Measurements from ENCODE around the gene RGS3. TPM values are rescaled to one million over a fixed set of nuclear protein-coding genes. Genes with fewer than 3 reads are reported as not detected.

Gene RGS3
- total and polyA plus RNA-seq, 10 of the 15 experiments (the other 5 are each of a cell fraction or from before 2014, with no cell fraction given) = 2.9 to 138 (median 28.8) TPM

DNA sequence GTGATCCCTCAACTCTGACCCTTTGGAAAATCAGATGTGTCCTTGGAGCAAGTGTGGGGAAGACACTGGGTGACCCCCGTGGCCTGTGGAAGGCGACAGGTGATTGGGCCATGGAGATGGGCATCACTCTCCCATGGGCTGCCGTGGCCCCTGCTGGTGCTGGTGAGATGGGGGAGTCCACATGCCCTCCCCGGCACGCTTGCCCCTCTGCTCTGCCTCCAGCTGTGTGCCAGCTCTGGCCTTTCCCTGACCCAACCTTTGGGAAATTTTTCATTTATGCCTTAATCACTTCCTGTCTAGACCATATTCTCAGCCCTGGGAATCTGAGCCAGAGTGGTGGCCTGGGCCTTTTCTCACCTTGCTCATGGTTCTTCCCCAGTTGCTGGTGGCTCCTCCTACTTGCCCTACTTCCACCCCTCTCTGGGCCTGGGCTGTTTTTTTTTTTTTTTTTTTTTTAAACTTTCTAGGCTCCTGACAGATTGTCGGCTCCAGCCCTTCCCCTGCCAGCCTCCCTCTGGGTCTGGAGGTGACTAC lies 56.6 kb downstream of the RGS3 start:
- no TSS peak for BruUV-seq (replicated peaks)
- FAIRE-seq = peak; percentile 68
- Histone ChIP-seq H3K4me2 (ENCODE audit: control insufficient read depth, insufficient read depth) (peak overlapping the region; percentile 100), H4K20me1 (ENCODE audit: control insufficient read depth, insufficient read depth) (no peaks in the 10 kb centered on the region; the same call in 1 of the 2 replicates), H3K27me3 (replicated peaks in 1 of 2; ENCODE audit: control insufficient read depth in 2 of 2, insufficient read depth in 2 of 2, low read length in 1 of 2) (no peaks in the 10 kb centered on the region), H2AFZ (ENCODE audit: control insufficient read depth, low read depth, low read length) (no peak overlapping the region), H3K4me1 (ENCODE audit: control insufficient read depth, insufficient read depth, low read length) (peaks cover 48% of the 10 kb centered on the region), H3K9ac (ENCODE audit: control insufficient read depth, insufficient read depth, low read length) (peak overlapping the region; percentile 79), H3K27ac (ENCODE audit: control insufficient read depth, insufficient read depth) (peak overlapping the region; percentile 78), H3K9me3 (replicated peaks; ENCODE audit: control insufficient read depth, insufficient read depth, low read length) (no peaks in the 10 kb centered on the region), H3K4me3 (peak overlapping the region; percentile 90), H3K36me3 (ENCODE audit: control insufficient read depth in 2 of 2, insufficient read depth in 2 of 2, low read length in 1 of 2) (peaks cover 6 to 10% of the 10 kb centered on the region in 2 experiments; a peak in 3 of 4 replicates), H3K79me2 (ENCODE audit: control insufficient read depth, insufficient read depth, low read length) (peaks cover 77% of the 10 kb centered on the region)
- SMC1A ChIA-PET (ENCODE audit: uncharacterized antibody, unreplicated experiment) = interaction anchor here (0.7 to 18.5 kb wide), 15 partner anchors 8 to 245 kb away, joined by 3 to 323 read pairs (median 7); partner anchors contain the start of genes CDC26 and PRPF4
- DNase-seq (ENCODE audit: low read depth, low spot score) = peak; percentile 82
- in situ Hi-C loops (cut with MboI) = loop anchor here (5.0 kb wide), 1 partner anchor 137 kb away; no protein-coding TSS in a partner anchor
- RAD21 ChIA-PET (ENCODE audit: unreplicated experiment) = interaction anchor here (1.0 to 15.3 kb wide), 16 partner anchors 8 to 135 kb away, joined by 3 to 481 read pairs (median 6); partner anchors contain the start of genes C9orf43 and POLE3
- 56% methylated on average over 5 of the region's 6 CpGs for WGBS (ENCODE audit: insufficient coverage, insufficient replicate concordance, low lambda C conversion rate, missing lambda C conversion rate)
- ATAC-seq = peak; percentile 52
- POLR2A ChIA-PET = interaction anchor here (0.7 to 14.0 kb wide), 5 partner anchors 8 to 69 kb away, joined by 3 to 233 read pairs (median 3); no protein-coding TSS in a partner anchor
- intact Hi-C loops (cut with micrococcal nuclease; ENCODE audit: unreplicated experiment) = loop anchor here (2.0 kb wide), 1 partner anchor 135 kb away; no protein-coding TSS in a partner anchor
- CTCF ChIA-PET = interaction anchor here (0.8 to 12.5 kb wide), 6 partner anchors 45 to 136 kb away, joined by 3 to 199 read pairs (median 45); no protein-coding TSS in a partner anchor
- peak; percentile 70 for TF ChIP-seq DPF2 (IDR thresholded peaks at IDR 0.05)
- no peak for TF ChIP-seq NFYA (IDR thresholded peaks at IDR 0.05; ENCODE audit: borderline replicate concordance, low read depth, low read length)
- no peak for TF ChIP-seq SREBF1 (IDR thresholded peaks at IDR 0.05; ENCODE audit: low read length)
- TF ChIP-seq, protein P1, sequence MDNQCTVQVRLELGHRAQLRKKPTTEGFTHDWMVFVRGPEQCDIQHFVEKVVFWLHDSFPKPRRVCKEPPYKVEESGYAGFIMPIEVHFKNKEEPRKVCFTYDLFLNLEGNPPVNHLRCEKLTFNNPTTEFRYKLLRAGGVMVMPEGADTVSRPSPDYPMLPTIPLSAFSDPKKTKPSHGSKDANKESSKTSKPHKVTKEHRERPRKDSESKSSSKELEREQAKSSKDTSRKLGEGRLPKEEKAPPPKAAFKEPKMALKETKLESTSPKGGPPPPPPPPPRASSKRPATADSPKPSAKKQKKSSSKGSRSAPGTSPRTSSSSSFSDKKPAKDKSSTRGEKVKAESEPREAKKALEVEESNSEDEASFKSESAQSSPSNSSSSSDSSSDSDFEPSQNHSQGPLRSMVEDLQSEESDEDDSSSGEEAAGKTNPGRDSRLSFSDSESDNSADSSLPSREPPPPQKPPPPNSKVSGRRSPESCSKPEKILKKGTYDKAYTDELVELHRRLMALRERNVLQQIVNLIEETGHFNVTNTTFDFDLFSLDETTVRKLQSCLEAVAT (IDR thresholded peaks at IDR 0.05) = peak; percentile 59
- peak; percentile 88; the same call in 1 of the 2 replicates for TF ChIP-seq NBN (IDR thresholded peaks at IDR 0.05)
- no peak for TF ChIP-seq CHD2 (IDR thresholded peaks at IDR 0.05; ENCODE audit: borderline replicate concordance, low read depth, low read length)
- TF ChIP-seq CHD1 (IDR thresholded peaks at IDR 0.05; ENCODE audit: low read depth, low read length) = no peak
- TF ChIP-seq ATF7 (IDR thresholded peaks at IDR 0.05; ENCODE audit: low read depth) = peak; percentile 94
- TF ChIP-seq KAT2A (conservative IDR thresholded peaks at IDR 0.05; ENCODE audit: control insufficient read depth, low read depth, low read length) = no peak
- peak; percentile 87 for TF ChIP-seq MTA2 (IDR thresholded peaks at IDR 0.05; ENCODE audit: low read depth)
- peak; percentile 98 for TF ChIP-seq GATAD2B (conservative IDR thresholded peaks at IDR 0.05; ENCODE audit: low read depth)
- TF ChIP-seq CREB1 (IDR thresholded peaks at IDR 0.05; ENCODE audit: low read depth) = no peak
- no peak for TF ChIP-seq TBL1XR1 (IDR thresholded peaks at IDR 0.05; ENCODE audit: low read depth, low read length)
- TF ChIP-seq RELA (IDR thresholded peaks at IDR 0.05; ENCODE audit: borderline replicate concordance, partially characterized antibody) = peak; percentile 65
- peak; percentile 46; the same call in 1 of the 2 replicates for TF ChIP-seq RUNX3 (IDR thresholded peaks at IDR 0.05; ENCODE audit: low read length)
- TF ChIP-seq, protein P2, sequence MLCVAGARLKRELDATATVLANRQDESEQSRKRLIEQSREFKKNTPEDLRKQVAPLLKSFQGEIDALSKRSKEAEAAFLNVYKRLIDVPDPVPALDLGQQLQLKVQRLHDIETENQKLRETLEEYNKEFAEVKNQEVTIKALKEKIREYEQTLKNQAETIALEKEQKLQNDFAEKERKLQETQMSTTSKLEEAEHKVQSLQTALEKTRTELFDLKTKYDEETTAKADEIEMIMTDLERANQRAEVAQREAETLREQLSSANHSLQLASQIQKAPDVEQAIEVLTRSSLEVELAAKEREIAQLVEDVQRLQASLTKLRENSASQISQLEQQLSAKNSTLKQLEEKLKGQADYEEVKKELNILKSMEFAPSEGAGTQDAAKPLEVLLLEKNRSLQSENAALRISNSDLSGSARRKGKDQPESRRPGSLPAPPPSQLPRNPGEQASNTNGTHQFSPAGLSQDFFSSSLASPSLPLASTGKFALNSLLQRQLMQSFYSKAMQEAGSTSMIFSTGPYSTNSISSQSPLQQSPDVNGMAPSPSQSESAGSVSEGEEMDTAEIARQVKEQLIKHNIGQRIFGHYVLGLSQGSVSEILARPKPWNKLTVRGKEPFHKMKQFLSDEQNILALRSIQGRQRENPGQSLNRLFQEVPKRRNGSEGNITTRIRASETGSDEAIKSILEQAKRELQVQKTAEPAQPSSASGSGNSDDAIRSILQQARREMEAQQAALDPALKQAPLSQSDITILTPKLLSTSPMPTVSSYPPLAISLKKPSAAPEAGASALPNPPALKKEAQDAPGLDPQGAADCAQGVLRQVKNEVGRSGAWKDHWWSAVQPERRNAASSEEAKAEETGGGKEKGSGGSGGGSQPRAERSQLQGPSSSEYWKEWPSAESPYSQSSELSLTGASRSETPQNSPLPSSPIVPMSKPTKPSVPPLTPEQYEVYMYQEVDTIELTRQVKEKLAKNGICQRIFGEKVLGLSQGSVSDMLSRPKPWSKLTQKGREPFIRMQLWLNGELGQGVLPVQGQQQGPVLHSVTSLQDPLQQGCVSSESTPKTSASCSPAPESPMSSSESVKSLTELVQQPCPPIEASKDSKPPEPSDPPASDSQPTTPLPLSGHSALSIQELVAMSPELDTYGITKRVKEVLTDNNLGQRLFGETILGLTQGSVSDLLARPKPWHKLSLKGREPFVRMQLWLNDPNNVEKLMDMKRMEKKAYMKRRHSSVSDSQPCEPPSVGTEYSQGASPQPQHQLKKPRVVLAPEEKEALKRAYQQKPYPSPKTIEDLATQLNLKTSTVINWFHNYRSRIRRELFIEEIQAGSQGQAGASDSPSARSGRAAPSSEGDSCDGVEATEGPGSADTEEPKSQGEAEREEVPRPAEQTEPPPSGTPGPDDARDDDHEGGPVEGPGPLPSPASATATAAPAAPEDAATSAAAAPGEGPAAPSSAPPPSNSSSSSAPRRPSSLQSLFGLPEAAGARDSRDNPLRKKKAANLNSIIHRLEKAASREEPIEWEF (IDR thresholded peaks at IDR 0.05; ENCODE audit: insufficient replicate concordance, low read depth, low read length) = peak; percentile 93
- peak; percentile 83 for TF ChIP-seq KLF5 (IDR thresholded peaks at IDR 0.05; ENCODE audit: partially characterized antibody)
- peak; percentile 57; the same call in 1 of the 2 replicates for TF ChIP-seq NFIC (IDR thresholded peaks at IDR 0.05; ENCODE audit: low read depth, low read length)
- TF ChIP-seq MEF2B (IDR thresholded peaks at IDR 0.05; ENCODE audit: partially characterized antibody, poor library complexity, severe bottlenecking) = peak; percentile 81

All from GM12878 (cell line).